Neuronal stem cell (in vitro differentiated cells): ENCODE results near the gene PPA2.

Experiments used
- DNase-seq: peaks from one replicate; pipeline ENCODE4 v3.0.0-alpha.2; 2013; ENCODE audit warnings: low spot score
- H2AFZ ChIP-seq: one replicate; pipeline ENCODE4 v1.6.1; 2013; ENCODE audit warnings: mild to moderate bottlenecking, low read length, inconsistent platforms
- H2AK5ac ChIP-seq: 2 replicates; pipeline ENCODE4 v1.6.1; 2013; ENCODE audit warnings: low read depth, mild to moderate bottlenecking, inconsistent platforms, low read length, moderate library complexity, mixed read lengths
- H2BK120ac ChIP-seq: 2 replicates; pipeline ENCODE4 v1.6.1; 2013; ENCODE audit warnings: low read depth, mild to moderate bottlenecking, inconsistent platforms, low read length, moderate library complexity, mixed read lengths
- H2BK12ac ChIP-seq: one replicate; pipeline ENCODE4 v1.6.1; 2013; ENCODE audit warnings: low read length, inconsistent platforms
- H2BK15ac ChIP-seq: 2 replicates; pipeline ENCODE4 v1.6.1; 2013; ENCODE audit warnings: mild to moderate bottlenecking, low read length, inconsistent platforms, mixed read lengths
- H2BK5ac ChIP-seq: one replicate; pipeline ENCODE4 v1.6.1; 2013; ENCODE audit warnings: inconsistent platforms, mild to moderate bottlenecking, low read length, moderate library complexity
- H3K14ac ChIP-seq: one replicate; pipeline ENCODE4 v1.6.1; 2013; ENCODE audit warnings: low read length, inconsistent platforms
- H3K18ac ChIP-seq: 2 replicates; pipeline ENCODE4 v1.6.1; 2013; ENCODE audit warnings: low read length, inconsistent platforms
- H3K23ac ChIP-seq: 2 replicates; pipeline ENCODE4 v1.6.1; 2013; ENCODE audit warnings: low read depth, mild to moderate bottlenecking, mixed read lengths, low read length, inconsistent platforms; ENCODE audit not compliant: poor library complexity
- H3K27ac ChIP-seq: replicated peaks from 3 replicates; pipeline ENCODE4 v1.5.1; 2013; ENCODE audit warnings: low read length, inconsistent platforms
- H3K27me3 ChIP-seq, 3 experiments: 2 replicates each; pipeline ENCODE4 v1.6.1; 2013; ENCODE audit warnings: low read length in 3 of 3, mild to moderate bottlenecking in 2 of 3, inconsistent platforms in 1 of 3, low read depth in 1 of 3, mixed read lengths in 1 of 3, moderate library complexity in 1 of 3; ENCODE audit not compliant: control insufficient read depth in 3 of 3, insufficient read depth in 3 of 3
- H3K36me3 ChIP-seq, 2 donors: replicated peaks in 1 of 2; 2 replicates each; pipeline ENCODE4 v1.6.1; 2013; ENCODE audit warnings: low read length in 2 of 2; ENCODE audit not compliant: control insufficient read depth in 2 of 2, insufficient read depth in 2 of 2
- H3K4ac ChIP-seq: 2 replicates; pipeline ENCODE4 v1.6.1; 2013; ENCODE audit warnings: inconsistent platforms, mild to moderate bottlenecking, low read length, moderate library complexity
- H3K4me1 ChIP-seq, 2 donors: 1 replicate in 1 of 2; 2 replicates in 1 of 2; pipeline ENCODE4 v1.6.1; 2013; ENCODE audit warnings: low read length in 2 of 2, low read depth in 1 of 2; ENCODE audit not compliant: control insufficient read depth in 2 of 2, insufficient read depth in 1 of 2
- H3K4me2 ChIP-seq: one replicate; pipeline ENCODE4 v1.6.1; 2013; ENCODE audit warnings: mild to moderate bottlenecking, low read length, inconsistent platforms; ENCODE audit not compliant: insufficient read depth, poor library complexity, severe bottlenecking
- H3K4me3 ChIP-seq, 2 donors: 2 replicates each; pipeline ENCODE4 v1.5.1; 2013; ENCODE audit warnings: low read length in 2 of 2, mild to moderate bottlenecking in 2 of 2, inconsistent platforms in 1 of 2, moderate library complexity in 1 of 2
- H3K79me1 ChIP-seq: one replicate; pipeline ENCODE4 v1.6.1; 2013; ENCODE audit warnings: low read depth, mild to moderate bottlenecking, inconsistent platforms, low read length, moderate library complexity
- H3K9ac ChIP-seq: one replicate; pipeline ENCODE4 v1.6.1; 2013; ENCODE audit warnings: mild to moderate bottlenecking, low read depth, low read length, inconsistent platforms; ENCODE audit not compliant: poor library complexity
- H3K9me3 ChIP-seq, 2 donors: replicated peaks in 1 of 2; 2 replicates each; pipeline versions ENCODE3 to v1.6.1; 2013; ENCODE audit warnings: low read length in 2 of 2, mild to moderate bottlenecking in 2 of 2, inconsistent platforms in 1 of 2, low read depth in 1 of 2, mixed read lengths in 1 of 2, moderate library complexity in 1 of 2; ENCODE audit not compliant: control insufficient read depth in 2 of 2, insufficient read depth in 1 of 2
- H4K8ac ChIP-seq: one replicate; pipeline ENCODE4 v1.6.1; 2013; ENCODE audit warnings: low read depth, mild to moderate bottlenecking, inconsistent platforms, low read length, moderate library complexity
- H4K91ac ChIP-seq: one replicate; pipeline ENCODE4 v1.6.1; 2013; ENCODE audit warnings: low read length, low read depth, mild to moderate bottlenecking, inconsistent platforms; ENCODE audit not compliant: poor library complexity
- WGBS, 2 donors: extraction: QIAGEN DNeasy Blood & Tissue Kit; methylation state at CpG; one replicate each; pipeline ENCODE4 v1.1.7; 2013; ENCODE audit warnings: missing lambda C conversion rate in 2 of 2, mixed read lengths in 1 of 2; ENCODE audit not compliant: insufficient read length in 2 of 2, insufficient replicate concordance in 1 of 2; ENCODE audit errors: extremely low coverage in 2 of 2; 5-methylcytosine and 5-hydroxymethylcytosine counted together

Gene PPA2

GRCh38 chr4:105389167-105389566 is 84.7 kb downstream of the PPA2 start:
- H2BK5ac ChIP-seq = no peak overlapping the region
- no peak overlapping the region for H2BK15ac ChIP-seq
- no peak overlapping the region for H2BK120ac ChIP-seq
- H2BK12ac ChIP-seq = no peak overlapping the region
- H4K8ac ChIP-seq = no peak overlapping the region
- H3K23ac ChIP-seq = no peak overlapping the region
- H3K9ac ChIP-seq = no peak overlapping the region
- no peak overlapping the region for H2AFZ ChIP-seq
- no peaks in the 10 kb centered on the region for H3K9me3 ChIP-seq
- H2AK5ac ChIP-seq = no peak overlapping the region
- no peak overlapping the region for H3K4me3 ChIP-seq
- H4K91ac ChIP-seq = no peak overlapping the region
- no CpG with 5 or more reads among the region's 3 CpGs for WGBS, 2 donors
- H3K18ac ChIP-seq = no peak overlapping the region
- no peaks in the 10 kb centered on the region for H3K79me1 ChIP-seq
- H3K14ac ChIP-seq = no peak overlapping the region
- DNase-seq = no peak
- H3K27ac ChIP-seq = no peak overlapping the region
- no peaks in the 10 kb centered on the region for H3K27me3 ChIP-seq
- no peaks in the 10 kb centered on the region for H3K4me1 ChIP-seq
- no peak overlapping the region for H3K4me2 ChIP-seq
- H3K36me3 ChIP-seq = peaks cover 1 to 70% of the 10 kb centered on the region in 2 donors
- H3K4ac ChIP-seq = no peak overlapping the region

DNA sequence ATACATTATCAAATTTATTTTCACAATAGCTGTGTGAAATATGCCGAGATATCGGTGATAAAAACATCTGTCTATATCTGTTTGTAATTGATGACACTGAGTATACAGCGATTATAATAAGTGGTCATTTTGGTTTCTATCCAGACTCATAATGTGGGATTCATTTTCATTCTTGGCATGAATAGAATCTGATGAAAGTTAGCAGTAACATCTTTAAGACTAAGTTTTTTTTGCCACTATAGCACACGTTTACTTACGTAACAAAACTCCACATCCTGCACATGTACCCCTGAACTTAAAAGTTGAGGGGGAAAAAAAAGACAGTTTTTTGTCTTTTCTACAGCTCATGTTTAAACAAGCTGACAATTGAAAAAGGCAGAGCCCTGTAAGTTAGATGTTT is 86.4 kb downstream of the PPA2 start:
- Histone ChIP-seq H2BK15ac (no peak overlapping the region), H2BK5ac (no peak overlapping the region), H4K8ac (no peak overlapping the region), H3K4me1 (no peaks in the 10 kb centered on the region), H3K18ac (no peak overlapping the region), H3K4ac (no peak overlapping the region), H3K9me3 (no peaks in the 10 kb centered on the region), H2AK5ac (no peak overlapping the region), H3K4me2 (no peak overlapping the region), H3K14ac (no peak overlapping the region), H3K27me3 (no peaks in the 10 kb centered on the region), H4K91ac (no peak overlapping the region), H3K27ac (no peak overlapping the region), H2BK120ac (no peak overlapping the region), H3K23ac (no peak overlapping the region), H2BK12ac (no peak overlapping the region), H3K4me3 (no peak overlapping the region), H2AFZ (no peak overlapping the region), H3K79me1 (no peaks in the 10 kb centered on the region), H3K36me3 (peaks cover 1 to 72% of the 10 kb centered on the region in 2 donors), H3K9ac (no peak overlapping the region)
- WGBS, 2 donors = no CpG with 5 or more reads among the region's 5 CpGs
- no peak for DNase-seq

DNA sequence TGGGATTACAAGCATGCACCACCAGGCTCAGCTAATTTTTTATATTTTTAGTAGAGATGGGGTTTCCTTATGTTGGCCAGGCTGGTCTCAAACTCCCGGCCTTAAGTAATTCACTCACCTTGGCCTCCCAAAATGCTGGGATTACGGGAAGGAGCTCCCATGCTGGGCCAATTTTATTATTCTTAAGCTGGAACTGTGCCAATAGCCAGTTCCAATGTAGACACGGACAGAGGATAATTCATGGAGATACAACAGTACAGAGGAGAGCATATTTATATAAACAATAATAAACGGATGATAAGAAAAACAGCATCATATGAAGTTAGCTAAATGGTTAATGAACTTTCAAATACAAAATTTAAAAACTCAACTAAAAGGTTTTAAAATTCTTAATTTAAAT is 87.8 kb downstream of the PPA2 start:
- H3K9ac ChIP-seq = no peak overlapping the region
- peaks cover 1 to 78% of the 10 kb centered on the region in 2 donors for H3K36me3 ChIP-seq
- H3K18ac ChIP-seq = no peak overlapping the region
- H2BK15ac ChIP-seq = no peak overlapping the region
- H4K8ac ChIP-seq = no peak overlapping the region
- no peaks in the 10 kb centered on the region for H3K79me1 ChIP-seq
- no peak overlapping the region for H2BK5ac ChIP-seq
- H3K4ac ChIP-seq = no peak overlapping the region
- no peak overlapping the region for H2BK12ac ChIP-seq
- H3K4me2 ChIP-seq = no peak overlapping the region
- no peak overlapping the region for H2BK120ac ChIP-seq
- no peak overlapping the region for H2AFZ ChIP-seq
- H4K91ac ChIP-seq = no peak overlapping the region
- DNase-seq = no peak
- no peak overlapping the region for H2AK5ac ChIP-seq
- no peaks in the 10 kb centered on the region for H3K4me1 ChIP-seq
- no peak overlapping the region for H3K27ac ChIP-seq
- H3K9me3 ChIP-seq = no peaks in the 10 kb centered on the region
- H3K4me3 ChIP-seq = no peak overlapping the region
- H3K27me3 ChIP-seq = no peaks in the 10 kb centered on the region
- H3K23ac ChIP-seq = no peak overlapping the region
- H3K14ac ChIP-seq = no peak overlapping the region
- WGBS, 2 donors = no CpG with 5 or more reads among the region's 4 CpGs

GRCh38 chr4:105374071-105374470 is 99.8 kb downstream of the PPA2 start:
- Histone ChIP-seq H4K91ac (no peak overlapping the region), H3K4me3 (no peak overlapping the region), H4K8ac (no peak overlapping the region), H3K23ac (no peak overlapping the region), H2AK5ac (no peak overlapping the region), H3K18ac (no peak overlapping the region), H3K4me1 (no peaks in the 10 kb centered on the region), H3K4me2 (no peak overlapping the region), H2AFZ (no peak overlapping the region), H3K27ac (no peak overlapping the region), H2BK12ac (no peak overlapping the region), H2BK5ac (no peak overlapping the region), H3K36me3 (peaks cover 1 to 22% of the 10 kb centered on the region in 2 donors), H3K9me3 (no peaks in the 10 kb centered on the region), H2BK15ac (no peak overlapping the region), H3K27me3 (no peaks in the 10 kb centered on the region), H3K9ac (no peak overlapping the region), H3K14ac (no peak overlapping the region), H2BK120ac (no peak overlapping the region), H3K79me1 (no peaks in the 10 kb centered on the region), H3K4ac (no peak overlapping the region)
- no CpG with 5 or more reads among the region's 3 CpGs for WGBS, 2 donors
- no peak for DNase-seq
